Activated naive CD8-positive, alpha-beta T cell treated with anti-CD3 and anti-CD28 coated beads, Interleukin-2, amount 50 U/mL, for 16 hours (primary cell): ENCODE measurements around the gene UBE2L5.

ENCODE experiments used
- DNase-seq: peaks from one replicate; pipeline ENCODE4 v3.0.0-alpha.2; 2020; ENCODE audit warnings: low read depth, low spot score

UBE2L5 gene

DNA sequence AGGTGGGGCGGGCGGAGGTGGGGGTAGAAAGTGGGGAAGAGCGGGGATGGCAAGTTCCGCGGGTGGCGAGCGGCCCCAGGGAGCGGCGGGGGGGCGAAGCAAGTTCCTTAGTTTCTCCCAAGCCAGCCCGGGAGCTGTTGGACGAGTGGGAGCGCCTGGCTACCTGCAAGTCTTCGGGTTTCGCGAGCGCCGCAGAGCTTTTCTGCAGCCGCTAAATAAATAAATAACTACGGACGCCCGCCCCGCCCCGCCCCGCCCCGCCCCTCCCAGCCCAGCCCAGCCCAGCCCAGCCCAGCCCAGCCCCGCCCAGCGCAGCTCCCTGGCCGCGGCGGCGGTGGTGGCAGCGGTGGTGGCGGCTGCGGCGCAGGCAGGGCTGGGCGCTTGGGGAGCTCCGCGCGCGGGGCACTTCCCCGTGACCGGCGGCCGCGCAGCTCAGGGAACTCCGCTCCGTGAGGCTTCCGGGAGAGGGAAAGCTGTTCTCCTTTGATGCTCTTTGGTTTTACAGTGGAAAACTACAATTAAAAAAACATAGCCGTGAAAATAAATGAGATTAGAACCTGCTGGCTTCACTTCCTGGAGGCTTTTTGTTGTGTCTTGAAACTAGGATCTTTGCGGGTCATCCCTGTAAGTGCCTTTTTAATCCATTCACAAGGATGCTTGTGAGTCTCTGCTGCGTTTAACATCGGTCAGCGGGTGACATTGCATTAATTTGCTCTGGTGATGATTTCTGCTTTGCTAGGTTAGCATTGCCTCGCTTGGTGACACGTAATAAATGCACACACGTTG, at the start of gene UBE2L5:
TSS of gene UBE2L5 (plus strand) at position 440 of the 786 bp plus-strand sequence. CDS start 5,498 bp downstream, outside the sequence.
- peak; percentile 22 for DNase-seq

DNA sequence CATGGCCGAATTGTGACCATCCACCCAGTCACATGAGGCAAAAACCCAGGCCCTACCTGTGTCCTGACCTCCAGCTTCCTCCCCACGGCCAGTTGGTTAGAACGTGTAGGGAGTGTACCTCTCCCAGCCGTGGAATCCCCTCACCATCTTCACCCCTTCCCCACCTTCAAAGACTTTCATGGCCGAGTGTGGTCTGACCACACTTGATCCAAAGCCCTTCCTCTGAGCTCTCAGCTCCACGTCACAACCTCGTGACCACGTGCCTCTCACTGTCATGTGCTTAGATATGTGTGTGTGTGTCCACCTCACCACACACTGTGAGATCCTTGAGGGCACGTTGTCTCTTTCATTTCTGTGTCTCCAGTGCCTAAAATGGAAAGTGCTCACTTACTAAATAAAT, 48.6 kb upstream of the UBE2L5 start:
- no peak for DNase-seq

DNA sequence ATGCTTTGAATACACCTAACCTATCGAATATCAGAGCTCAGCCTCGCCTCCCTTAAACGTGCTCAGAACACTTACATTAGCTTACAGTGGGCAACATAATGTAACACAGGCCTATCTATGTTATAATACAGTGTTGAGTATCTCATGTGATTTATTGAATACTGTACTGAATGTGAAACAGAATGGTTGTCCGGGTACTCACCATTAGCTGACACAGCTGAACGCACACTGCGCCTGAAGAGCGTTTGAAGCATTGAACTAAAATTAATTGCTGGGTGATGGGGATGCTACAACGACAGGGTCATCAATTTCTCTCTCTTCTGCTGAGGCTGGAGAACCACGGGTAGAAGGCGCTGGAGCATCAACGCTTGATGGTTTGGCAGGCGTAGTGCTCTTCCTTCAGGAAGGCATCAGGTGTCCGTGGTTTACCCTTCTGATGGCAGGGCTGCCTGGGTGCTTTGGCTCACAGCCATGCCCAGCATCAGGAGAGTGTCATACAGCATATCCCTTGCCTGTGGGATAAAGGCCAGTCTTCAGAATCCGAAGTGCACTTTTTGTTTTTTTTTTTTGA, 46.9 kb upstream of the UBE2L5 start:
- DNase-seq: no peak

DNA sequence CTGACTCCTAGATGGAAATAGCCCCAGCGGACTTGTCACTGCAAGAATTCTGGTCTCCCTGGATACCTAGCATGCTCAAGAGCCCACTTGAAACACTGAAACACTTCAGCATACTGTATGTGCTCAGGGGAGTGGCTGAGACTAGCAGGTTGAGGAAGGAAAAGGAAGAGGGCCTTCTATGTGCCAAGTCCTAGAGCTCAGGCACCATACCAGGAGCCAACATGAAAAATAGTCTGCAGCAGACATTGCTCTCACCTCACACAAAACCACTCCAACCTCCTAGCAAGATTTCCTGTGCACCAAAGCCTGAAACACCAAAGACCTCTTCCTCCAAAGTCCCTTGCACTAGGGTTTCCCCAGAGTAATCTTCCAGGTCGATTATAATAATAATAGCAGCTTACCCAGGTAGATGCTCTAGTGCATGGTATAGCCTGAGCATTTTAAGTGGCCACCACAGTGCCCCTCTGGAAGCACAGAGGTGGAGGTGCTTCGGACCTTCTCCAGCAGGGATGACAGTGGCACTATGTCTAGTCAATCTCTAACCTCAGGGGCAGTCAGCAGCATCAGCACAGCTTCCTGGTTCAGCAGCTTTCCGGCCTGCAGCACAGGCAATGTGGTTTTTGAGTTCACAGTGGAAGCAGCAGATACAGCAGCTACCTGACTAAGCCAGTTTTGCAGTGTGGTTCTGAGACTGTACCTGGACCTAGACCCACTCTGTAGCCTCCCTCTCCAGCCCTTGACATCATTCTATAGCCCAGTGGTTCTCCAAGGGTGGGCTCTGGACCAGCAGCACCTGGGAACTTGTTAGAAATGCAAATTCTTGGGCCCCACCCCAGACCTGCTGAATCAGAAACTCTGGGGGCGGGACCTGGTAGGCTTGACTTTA, 45.6 kb upstream of the UBE2L5 start:
- DNase-seq: no peak

DNA sequence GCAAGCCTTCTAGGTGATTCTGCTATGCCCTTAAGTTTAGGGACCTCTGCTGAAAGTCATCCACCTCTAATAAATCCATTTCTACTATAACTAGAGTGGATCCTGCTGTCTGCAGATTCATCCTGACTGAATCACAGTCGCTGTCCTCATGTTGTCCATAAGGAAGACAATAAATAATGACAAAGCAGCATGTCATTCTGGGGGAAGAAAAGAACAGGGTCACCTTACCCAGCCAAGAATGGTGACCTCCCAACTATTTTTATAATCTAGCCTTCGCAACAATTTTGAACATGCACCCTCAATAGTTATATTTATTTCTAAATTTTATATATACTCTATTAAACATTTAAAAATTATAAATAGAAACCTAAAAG, 45.0 kb upstream of the UBE2L5 start:
- no peak for DNase-seq

DNA sequence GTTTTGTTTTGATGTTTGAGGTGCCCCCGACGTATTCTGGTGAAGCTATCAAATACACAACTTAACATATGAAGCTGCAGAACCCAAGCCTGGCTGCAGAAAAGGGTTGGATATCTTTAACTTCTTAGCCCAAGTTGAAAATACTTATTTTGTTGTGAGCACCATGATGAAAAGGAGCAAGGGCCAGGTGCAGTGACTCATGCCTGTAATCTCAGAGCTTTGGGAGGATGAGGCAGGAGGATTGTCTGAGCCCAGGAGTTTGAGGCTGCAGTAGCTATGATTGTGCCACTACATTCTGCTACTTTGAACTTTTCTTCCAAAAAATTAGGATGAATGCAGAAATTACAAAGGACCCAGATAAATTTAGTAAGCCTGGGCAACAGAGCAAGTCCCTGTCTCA, 44.1 kb upstream of the UBE2L5 start:
- no peak for DNase-seq

DNA sequence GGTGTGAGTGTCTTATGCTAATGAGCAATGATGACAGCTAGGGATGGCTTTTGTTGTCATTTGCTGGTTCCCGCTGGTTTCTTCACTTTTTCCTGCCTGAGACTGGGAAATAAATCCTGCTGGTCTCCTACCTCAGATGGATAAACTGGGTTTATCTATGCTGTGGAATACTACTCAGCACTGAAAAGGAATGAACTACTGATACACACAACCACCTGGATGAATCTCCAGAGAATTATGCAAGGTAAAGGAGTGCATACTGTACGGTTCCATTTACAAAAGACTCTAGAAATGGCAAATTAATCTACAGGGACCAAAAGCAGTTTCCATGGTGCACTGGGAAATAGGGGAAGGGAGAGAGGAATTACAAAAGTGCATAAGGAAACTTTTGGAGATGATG, 41.2 kb upstream of the UBE2L5 start:
- no peak for DNase-seq

DNA sequence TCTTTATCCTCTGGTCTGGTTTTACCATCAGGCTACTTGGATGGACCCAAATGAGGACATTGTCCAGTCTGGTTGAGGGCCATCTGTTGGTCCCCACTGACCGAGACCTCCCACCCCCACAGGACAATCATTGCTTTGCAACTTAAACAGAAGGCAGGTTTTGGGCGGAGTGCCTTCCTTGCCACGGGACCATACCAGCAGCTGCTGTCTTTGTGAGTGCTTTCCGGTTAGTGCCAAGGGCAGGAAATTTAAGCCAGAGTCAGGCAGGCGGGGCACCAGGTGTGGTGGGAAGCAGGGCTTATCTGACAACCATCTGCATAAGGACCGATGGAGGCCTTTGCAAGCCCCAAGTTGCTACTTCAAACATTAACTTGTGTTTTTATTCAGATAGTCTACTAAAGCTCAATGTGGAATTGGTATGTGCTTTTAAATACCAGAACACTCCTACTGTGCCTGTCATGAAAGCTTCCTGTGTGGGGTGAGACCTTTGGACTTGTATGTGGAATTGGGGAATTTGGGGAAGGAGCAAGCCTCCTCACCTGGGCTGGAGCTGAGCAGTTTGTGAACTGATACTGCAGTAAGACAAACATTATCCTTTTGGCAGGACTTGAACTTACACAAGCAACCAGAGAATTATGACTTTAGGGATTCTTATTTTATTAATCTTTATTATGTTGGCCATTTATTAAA, 39.3 kb upstream of the UBE2L5 start:
- DNase-seq: no peak

DNA sequence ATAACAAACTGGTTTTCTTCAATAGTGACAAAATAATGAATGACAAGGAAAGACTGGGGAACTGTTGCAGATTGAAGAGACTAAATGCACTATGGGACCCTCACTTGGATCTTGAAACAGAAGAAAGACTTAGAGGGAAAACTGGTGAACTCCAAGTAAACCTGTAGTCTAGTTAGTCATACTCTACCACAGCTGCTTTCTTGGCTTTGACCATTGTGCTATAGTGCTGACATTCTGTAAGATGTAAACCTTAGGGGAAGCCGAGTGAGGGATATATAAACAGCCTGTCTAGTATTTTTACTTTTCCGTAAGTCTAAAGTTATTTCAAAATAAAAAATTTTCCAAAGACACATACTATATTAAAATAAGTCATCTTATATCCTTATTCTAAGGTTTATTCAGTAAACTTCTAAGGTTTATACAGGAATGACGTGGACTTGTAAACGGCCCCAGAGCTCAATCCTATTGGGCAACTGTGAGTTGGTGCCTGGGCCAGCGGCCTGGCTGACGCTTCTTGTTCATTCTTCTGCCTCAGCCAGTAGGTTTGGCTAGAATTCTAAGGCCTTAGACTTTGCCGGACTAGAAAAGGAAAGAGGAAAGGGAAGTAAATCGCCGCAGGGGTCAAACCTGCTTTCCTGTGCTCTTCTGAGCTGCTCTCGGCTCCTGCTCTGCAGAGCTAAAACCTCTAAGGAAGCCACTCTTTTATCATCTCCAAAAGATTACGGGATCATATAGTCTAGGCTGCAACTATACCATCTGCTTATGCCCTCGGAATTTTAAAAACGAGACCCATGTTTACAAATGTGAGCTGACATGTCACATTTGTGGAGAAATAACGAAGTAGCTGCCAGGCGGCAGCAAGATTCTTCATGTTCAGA, 33.6 kb upstream of the UBE2L5 start:
- DNase-seq: no peak

DNA sequence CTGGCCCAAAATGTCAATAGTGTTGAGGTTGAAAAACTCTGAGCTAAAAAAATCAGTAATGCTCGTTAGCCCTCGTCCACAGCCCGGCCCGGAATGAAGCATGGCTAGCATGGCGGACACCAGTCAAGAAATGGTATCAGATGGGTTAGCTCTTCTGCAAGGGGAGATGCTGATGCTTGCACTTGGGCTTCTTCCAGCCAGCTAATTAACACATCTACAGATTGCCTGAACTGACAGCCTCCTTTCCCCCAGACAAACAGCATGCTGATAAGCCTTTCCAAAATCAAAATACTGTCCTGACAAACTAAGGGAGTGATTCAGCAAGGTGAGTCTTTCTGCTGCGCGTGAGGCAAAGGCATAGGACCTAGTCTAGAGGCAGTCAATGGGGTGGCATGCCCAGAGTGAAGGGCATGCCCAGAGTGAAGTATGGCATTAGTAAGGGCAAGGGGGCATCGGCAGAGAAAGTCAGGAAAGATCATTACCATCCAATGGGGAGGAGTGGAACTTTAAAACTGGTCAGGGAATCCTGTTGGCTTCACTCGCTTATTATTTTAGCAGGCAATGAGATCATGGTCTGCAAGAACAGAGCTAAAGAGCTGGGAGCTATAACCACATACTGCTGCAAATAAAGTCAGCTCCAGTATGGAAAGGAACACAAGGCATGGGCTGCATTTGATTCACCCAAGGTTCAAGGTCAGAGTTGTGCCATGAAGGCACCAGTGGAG, 30.2 kb upstream of the UBE2L5 start:
- no peak for DNase-seq

DNA sequence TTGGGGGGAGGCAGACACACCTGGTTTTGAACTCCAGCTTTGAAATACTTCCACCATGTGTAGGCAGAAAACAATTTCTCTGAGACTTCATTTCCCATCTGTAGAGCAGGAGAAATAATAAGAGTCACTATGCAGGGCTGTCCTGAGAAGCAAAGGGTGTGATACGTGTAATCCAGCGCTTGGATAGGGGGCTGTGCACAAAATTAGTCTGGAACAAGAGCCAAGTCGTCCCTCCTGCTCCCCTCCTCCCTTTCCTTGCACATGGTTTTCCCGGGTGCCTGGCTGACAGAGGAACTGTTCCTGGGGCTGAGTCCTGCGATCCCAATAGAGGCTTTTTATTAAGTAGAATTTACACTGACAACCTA, 29.6 kb upstream of the UBE2L5 start:
- no peak for DNase-seq

DNA sequence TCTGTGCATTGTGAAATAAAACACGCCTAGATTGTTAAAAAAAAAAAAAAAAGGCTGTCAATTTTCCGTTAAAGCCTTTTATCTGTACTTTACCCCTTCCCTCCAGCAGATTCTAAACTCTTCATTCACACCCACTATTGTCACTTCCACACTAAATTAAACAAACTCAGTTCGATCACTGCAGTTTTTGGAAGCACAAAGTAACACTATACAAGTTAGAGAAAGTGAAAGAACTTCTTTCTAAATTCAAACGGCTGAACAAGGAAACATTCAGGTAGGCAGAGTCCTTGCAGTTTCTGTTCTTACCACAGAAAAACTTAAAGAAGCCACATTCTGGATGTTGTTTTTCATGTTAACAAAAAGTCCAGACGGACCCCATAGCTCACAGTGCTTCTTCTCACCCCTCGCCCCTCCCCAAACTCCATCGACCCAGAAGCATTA, 27.5 kb upstream of the UBE2L5 start:
- DNase-seq: no peak

DNA sequence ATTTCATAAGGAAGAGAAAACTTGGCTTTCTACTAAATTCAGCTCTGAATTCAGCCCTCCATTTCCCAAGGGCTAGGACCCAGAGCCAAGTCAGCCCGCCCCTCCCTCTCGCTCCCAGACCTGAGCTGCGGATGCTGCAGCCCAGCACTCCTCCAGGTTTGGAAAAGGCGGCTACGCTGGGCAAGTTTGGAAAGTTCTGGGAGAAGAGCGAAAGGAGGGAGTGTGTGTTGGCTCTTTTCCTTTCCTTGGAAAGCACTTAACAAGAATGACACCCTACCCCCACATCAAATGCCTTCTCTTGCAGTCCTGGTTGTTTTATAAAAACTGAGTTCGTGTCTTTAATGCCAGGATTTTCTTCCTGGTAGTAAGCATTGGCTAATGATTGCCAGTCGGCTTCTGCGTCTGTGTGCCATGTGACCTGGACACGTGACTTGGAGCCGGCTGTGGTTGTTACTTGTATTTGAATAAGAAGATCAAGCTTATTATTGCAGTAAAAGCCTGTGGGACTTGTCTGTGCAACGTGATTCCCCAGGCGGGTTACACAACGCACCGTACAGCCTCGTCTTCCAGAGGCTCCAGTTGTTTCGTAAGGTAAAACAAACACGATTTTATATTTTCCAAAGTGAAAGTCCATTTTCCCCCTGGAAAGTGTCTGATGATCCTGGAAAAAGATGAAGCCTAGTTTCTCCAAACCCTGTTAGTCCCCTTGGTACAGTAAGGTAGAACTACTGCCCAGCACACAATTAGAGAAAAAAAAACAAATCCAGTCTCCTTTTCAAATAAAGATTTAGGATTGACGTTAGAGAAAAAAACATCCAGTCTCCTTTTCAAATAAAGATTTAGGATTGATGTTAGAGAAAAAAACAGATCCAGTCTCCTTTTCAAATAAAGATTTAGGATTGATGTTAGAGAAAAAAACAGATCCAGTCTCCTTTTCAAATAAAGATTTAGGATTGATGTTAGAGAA, 26.8 kb upstream of the UBE2L5 start:
- DNase-seq: no peak

DNA sequence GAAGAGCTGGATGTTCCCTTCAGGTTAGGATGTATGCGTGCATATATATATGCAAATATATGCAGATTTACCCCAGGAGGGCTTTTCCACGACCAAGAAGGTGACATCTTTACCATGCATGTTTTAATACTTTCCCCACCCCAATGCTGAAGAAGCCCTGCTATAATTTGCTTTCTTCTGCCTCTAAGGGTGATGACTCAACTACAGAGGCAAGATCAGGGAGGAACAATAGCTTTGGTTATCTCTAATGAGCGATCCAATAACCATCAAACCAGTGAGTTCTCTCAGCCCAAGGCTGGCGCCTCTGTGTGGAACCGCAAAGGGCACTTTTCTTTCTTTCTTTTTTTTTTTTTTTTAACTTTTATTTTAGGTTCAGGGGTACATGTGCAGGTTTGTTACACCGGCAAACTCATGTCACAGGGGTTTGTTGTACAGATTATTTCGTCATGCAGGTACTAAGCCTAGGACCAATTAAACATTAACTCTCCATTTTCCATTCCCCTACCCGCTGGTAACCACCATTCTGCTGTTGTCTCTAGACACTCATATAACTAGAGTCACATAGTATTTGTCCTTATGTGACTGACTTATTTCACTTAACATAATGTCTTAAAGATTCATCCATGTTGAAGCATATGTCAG, 25.7 kb upstream of the UBE2L5 start:
- DNase-seq: no peak

DNA sequence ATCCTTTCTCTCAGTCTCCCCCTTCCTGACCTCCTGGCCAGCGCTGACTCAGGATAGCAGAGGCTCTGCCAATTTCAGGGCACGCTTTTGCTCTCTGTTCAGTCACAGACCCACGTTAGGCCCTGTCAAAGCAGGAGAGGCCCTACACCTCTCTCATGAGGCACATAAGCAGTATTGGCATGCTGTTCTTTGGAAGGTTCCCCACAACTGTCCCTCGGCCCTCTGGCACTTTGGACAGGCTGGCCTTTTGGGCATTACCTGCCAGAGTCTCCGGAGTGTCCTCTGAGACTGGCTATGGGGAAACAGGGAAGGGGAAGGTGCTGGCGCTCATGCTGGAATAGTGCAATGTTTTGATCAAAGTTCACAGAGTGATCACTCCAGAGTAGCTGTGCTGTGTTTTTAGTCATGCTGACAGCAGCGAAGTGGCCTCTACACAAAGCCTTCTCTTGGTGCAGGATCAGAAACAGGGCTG, 23.7 kb upstream of the UBE2L5 start:
- no peak for DNase-seq

DNA sequence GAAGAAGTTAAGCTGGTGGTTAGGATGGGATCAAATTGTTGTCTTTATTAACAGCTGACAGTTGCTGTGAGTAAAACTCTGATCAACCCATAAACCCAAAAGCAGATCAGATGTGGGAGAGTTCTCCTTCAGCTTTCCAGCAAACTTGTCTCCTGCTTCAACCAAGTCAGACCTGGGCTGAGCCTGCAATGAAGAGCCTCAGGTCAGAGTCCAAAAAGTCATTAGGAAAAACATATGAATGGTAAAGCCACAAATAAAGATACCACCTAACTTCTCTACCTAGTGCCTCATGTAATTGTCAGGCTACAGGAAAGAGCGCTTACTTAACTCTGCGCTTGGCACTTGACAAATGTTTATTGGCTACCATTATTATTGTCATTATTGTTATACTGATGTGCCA, 21.9 kb upstream of the UBE2L5 start:
- no peak for DNase-seq

DNA sequence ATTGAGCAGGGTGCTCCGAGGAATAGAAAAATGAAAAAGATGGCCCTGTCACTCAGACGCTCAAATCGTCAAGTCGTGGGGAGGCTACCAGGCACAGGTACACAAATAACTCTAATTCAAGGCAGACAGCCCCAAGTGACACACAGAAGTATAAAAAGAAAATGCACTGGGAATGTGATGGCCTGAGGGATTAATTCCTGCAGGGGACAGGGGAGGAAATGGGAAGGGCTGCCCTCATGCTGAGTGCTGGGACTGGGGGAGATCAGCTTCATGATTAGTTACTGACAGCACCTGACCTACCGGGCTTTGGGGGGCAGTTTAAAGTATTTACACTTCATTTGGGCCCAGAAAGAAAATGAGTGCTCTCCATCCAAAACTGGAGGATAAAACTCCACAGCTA, 20.9 kb upstream of the UBE2L5 start:
- DNase-seq: no peak

DNA sequence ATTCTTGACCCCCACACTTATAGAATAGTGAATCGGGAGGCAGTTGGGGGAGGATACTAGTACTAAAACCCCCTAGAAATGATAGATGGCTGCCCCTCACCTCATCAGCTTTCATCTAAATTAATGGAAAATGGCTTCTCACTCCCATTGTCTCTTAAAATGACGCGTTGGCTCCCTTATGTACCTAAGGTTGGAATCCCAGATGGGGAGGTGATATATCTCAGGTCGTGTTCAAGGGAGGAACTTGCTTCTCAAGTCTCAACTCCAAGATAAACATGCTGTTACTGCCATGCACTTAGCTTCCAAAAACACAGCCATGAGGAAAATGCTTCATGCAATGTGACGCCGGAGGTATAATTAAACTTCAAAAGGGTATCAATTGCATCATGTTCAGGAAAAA, 18.8 kb upstream of the UBE2L5 start:
- DNase-seq: no peak

DNA sequence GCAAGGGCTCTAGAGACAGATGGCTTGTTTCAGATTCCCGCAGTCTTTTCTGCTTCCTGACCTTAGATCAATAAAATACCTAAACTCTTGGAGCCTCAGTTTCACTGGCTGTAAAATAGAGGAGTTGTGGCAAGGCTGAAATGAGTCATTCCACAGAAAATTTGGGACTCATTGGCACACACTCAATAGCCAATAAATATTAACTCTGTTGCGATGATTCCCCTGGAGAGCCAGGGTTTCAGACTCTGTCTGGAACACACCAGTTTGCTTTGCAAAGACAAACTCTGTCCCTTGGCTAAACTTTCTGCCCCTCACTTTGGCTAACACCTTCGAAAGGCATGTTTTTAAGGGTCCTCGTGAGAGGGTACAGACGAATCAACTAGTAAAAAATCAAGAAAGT, 18.1 kb upstream of the UBE2L5 start:
- DNase-seq: no peak
